Calu3 (cell line): ENCODE measurements around the gene SFMBT2. TPM values are rescaled to one million over a fixed set of nuclear protein-coding genes. Genes with fewer than 3 reads are reported as not detected.

Experiments used
- BruUV-seq: library from RNA; stranded (reverse); fragments of 400-500 nt; replicated peaks from 2 replicates; lab custom pipeline; 2021; lab: Mats Ljungman, UMichigan
- CTCF ChIA-PET: fragments of 300-600 bp; sonication (Branson Sonifier 250); formaldehyde crosslinking; loops from one replicate; lab custom pipeline; 2022; ENCODE audit warnings: antibody characterized with exemption; lab: Charles Lee
- DNase-seq: peaks from one replicate; pipeline ENCODE4 v3.0.0; 2022
- H3K27ac Mint-ChIP-seq: one replicate; pipeline ENCODE4 v1.8.0; 2022; ENCODE audit warnings: mixed read lengths; ENCODE audit not compliant: unreplicated experiment
- H3K27me3 Mint-ChIP-seq: one replicate; pipeline ENCODE4 v1.8.0; 2022; ENCODE audit warnings: mixed read lengths; ENCODE audit not compliant: unreplicated experiment
- H3K36me3 Mint-ChIP-seq: one replicate; pipeline ENCODE4 v1.8.0; 2022; ENCODE audit warnings: mild to moderate bottlenecking, moderate library complexity, mixed read lengths; ENCODE audit not compliant: insufficient read depth, unreplicated experiment
- H3K4me1 Mint-ChIP-seq: one replicate; pipeline ENCODE4 v1.8.0; 2022; ENCODE audit warnings: mild to moderate bottlenecking, low read depth, mixed read lengths; ENCODE audit not compliant: unreplicated experiment
- H3K4me3 Mint-ChIP-seq: one replicate; pipeline ENCODE4 v1.8.0; 2022; ENCODE audit warnings: mild to moderate bottlenecking, low read depth, moderate library complexity, mixed read lengths; ENCODE audit not compliant: unreplicated experiment
- H3K9me3 Mint-ChIP-seq: one replicate; pipeline ENCODE4 v1.8.0; 2022; ENCODE audit warnings: low read depth, mixed read lengths; ENCODE audit not compliant: unreplicated experiment
- CTCF ChIP-seq: fragments of 200-600 bp; IDR thresholded peaks from one replicate; pipeline ENCODE4 v1.8.0; 2022; ENCODE audit warnings: antibody characterized with exemption; ENCODE audit not compliant: unreplicated experiment
- intact Hi-C: fragments of 100-400 bp; cut with micrococcal nuclease; formaldehyde crosslinking; loops from one replicate; pipeline ENCODE4 v1.10.0; 2022; ENCODE audit not compliant: unreplicated experiment
- total RNA-seq: library from RNA; stranded (reverse); gene quantifications from 2 replicates; pipeline ENCODE4 v1.2.3, GENCODE V29; 2022

Gene SFMBT2
- total RNA-seq, 1 experiment from 2014 or later, result 0.64 TPM

GRCh38 chr10:7157091-7157490 lies 253.7 kb downstream of the SFMBT2 start:
- CTCF ChIA-PET, result no interaction called here
- Mint-ChIP-seq H3K27ac (no peak overlapping the region), H3K4me3 (no peak overlapping the region), H3K27me3 (peaks cover 65% of the 10 kb centered on the region), H3K36me3 (no peaks in the 10 kb centered on the region), H3K4me1 (no peaks in the 10 kb centered on the region), H3K9me3 (peaks cover 3% of the 10 kb centered on the region)
- intact Hi-C loops, result no loop called here
- TF ChIP-seq CTCF, result no peak
- no TSS peak for BruUV-seq
- DNase-seq, result no peak

- Mint-ChIP-seq H3K27me3 (peaks cover 88% of the 10 kb centered on the region), H3K9me3 (peaks cover 3% of the 10 kb centered on the region), H3K4me1 (no peaks in the 10 kb centered on the region), H3K4me3 (no peak overlapping the region), H3K27ac (no peak overlapping the region), H3K36me3 (no peaks in the 10 kb centered on the region)
- CTCF ChIA-PET, result interaction anchor here (0.6 to 0.7 kb wide), 2 partner anchors 228 to 411 kb away, joined by 5 to 6 read pairs; no protein-coding TSS in a partner anchor
- no peak for TF ChIP-seq CTCF
- intact Hi-C loops, result no loop called here
- no peak for DNase-seq
- no TSS peak for BruUV-seq
These were observed 257.1 kb downstream of the SFMBT2 start for GRCh38 chr10:7153750-7154149.

- CTCF ChIA-PET, result no interaction called here
- H3K4me3 Mint-ChIP-seq, result no peak overlapping the region
- DNase-seq, result no peak
- peaks cover 3% of the 10 kb centered on the region for H3K9me3 Mint-ChIP-seq
- no peaks in the 10 kb centered on the region for H3K36me3 Mint-ChIP-seq
- peaks cover 82% of the 10 kb centered on the region for H3K27me3 Mint-ChIP-seq
- TF ChIP-seq CTCF, result no peak
- H3K4me1 Mint-ChIP-seq, result no peaks in the 10 kb centered on the region
- BruUV-seq, result no TSS peak
- no peak overlapping the region for H3K27ac Mint-ChIP-seq
- intact Hi-C loops, result no loop called here
These were observed 257.9 kb downstream of the SFMBT2 start for GRCh38 chr10:7152982-7153381.

GRCh38 chr10:7152341-7152740 lies 258.5 kb downstream of the SFMBT2 start:
- no peak for DNase-seq
- intact Hi-C loops, result no loop called here
- Mint-ChIP-seq H3K36me3 (no peaks in the 10 kb centered on the region), H3K27me3 (peaks cover 76% of the 10 kb centered on the region), H3K4me1 (no peaks in the 10 kb centered on the region), H3K27ac (no peak overlapping the region), H3K9me3 (peaks cover 3% of the 10 kb centered on the region), H3K4me3 (no peak overlapping the region)
- CTCF ChIA-PET, result no interaction called here
- TF ChIP-seq CTCF, result no peak
- no TSS peak for BruUV-seq
